MM.1S (cell line): ENCODE measurements around the gene ZIC4.

ENCODE experiments used
- DNase-seq: peaks from one replicate; pipeline ENCODE4 v3.0.0-alpha.2; 2015
- H2AFZ ChIP-seq: fragments of 300-600 bp; sonication (generic); 2 replicates; pipeline ENCODE4 v1.6.0; 2016; ENCODE audit warnings: antibody characterized with exemption, low read length
- H3F3A ChIP-seq: fragments of 300-600 bp; sonication (generic); 2 replicates; pipeline ENCODE4 v1.6.1; 2016; ENCODE audit warnings: mild to moderate bottlenecking, antibody characterized with exemption, low read length, moderate library complexity, mixed read lengths; ENCODE audit not compliant: insufficient read depth
- H3K27ac ChIP-seq: fragments of 300-600 bp; sonication (generic); 2 replicates; pipeline ENCODE4 v1.5.1; 2016; ENCODE audit warnings: mild to moderate bottlenecking, low read length
- H3K27me3 ChIP-seq: fragments of 300-600 bp; sonication (generic); replicated peaks from 2 replicates; pipeline ENCODE4 v1.6.0; 2016; ENCODE audit warnings: low read length; ENCODE audit not compliant: insufficient read depth
- H3K36me3 ChIP-seq: fragments of 300-600 bp; sonication (generic); replicated peaks from 2 replicates; pipeline ENCODE4 v1.6.1; 2016; ENCODE audit warnings: mild to moderate bottlenecking, low read length, mixed read lengths; ENCODE audit not compliant: insufficient read depth
- H3K4me1 ChIP-seq: fragments of 300-600 bp; sonication (generic); 2 replicates; pipeline ENCODE4 v1.6.1; 2016; ENCODE audit warnings: low read length, mixed read lengths
- H3K4me2 ChIP-seq: fragments of 300-600 bp; sonication (generic); 2 replicates; pipeline ENCODE4 v1.6.0; 2016; ENCODE audit warnings: low read depth, low read length
- H3K4me3 ChIP-seq: fragments of 300-600 bp; sonication (generic); 2 replicates; pipeline ENCODE4 v1.5.1; 2016; ENCODE audit warnings: low read length, mixed read lengths
- H3K79me2 ChIP-seq: fragments of 300-600 bp; sonication (generic); 2 replicates; pipeline ENCODE4 v1.6.1; 2016; ENCODE audit warnings: mixed run types, low read length, mixed read lengths
- H3K9ac ChIP-seq: fragments of 300-600 bp; sonication (generic); 2 replicates; pipeline ENCODE4 v1.6.1; 2016; ENCODE audit warnings: low read length, mixed read lengths
- H3K9me2 ChIP-seq: fragments of 300-600 bp; sonication (generic); replicated peaks from 2 replicates; pipeline ENCODE4 v1.6.1; 2016; ENCODE audit warnings: mild to moderate bottlenecking, low read length, mixed read lengths; ENCODE audit not compliant: insufficient read depth
- H3K9me3 ChIP-seq: fragments of 300-600 bp; sonication (generic); replicated peaks from 2 replicates; pipeline ENCODE4 v1.6.1; 2016; ENCODE audit warnings: mild to moderate bottlenecking, low read length, mixed read lengths; ENCODE audit not compliant: insufficient read depth
- H4K20me1 ChIP-seq: fragments of 300-600 bp; sonication (generic); 2 replicates; pipeline ENCODE4 v1.6.1; 2016; ENCODE audit warnings: mild to moderate bottlenecking, low read length, moderate library complexity, mixed read lengths; ENCODE audit not compliant: insufficient read depth
- CTCF ChIP-seq: fragments of 300-600 bp; sonication (generic); IDR thresholded peaks from 2 replicates; pipeline ENCODE4 v1.5.1; 2016; ENCODE audit warnings: antibody characterized with exemption, low read length, mixed read lengths
- EZH2 ChIP-seq: fragments of 300-600 bp; sonication (generic); optimal IDR thresholded peaks from 2 replicates; pipeline ENCODE3; 2017; ENCODE audit warnings: low read depth, mild to moderate bottlenecking, antibody characterized with exemption, low read length, mixed read lengths
- EZH2phosphoT487 ChIP-seq: fragments of 300-600 bp; sonication (generic); IDR thresholded peaks from 2 replicates; pipeline ENCODE4 v1.6.1; 2018; ENCODE audit warnings: antibody characterized with exemption, low read length

ZIC4 gene

GRCh38 chr3:147422196-147422595, 15.9 kb upstream of the ZIC4 start:
- Histone ChIP-seq H2AFZ (no peak overlapping the region), H3F3A (no peaks in the 10 kb centered on the region), H3K4me3 (no peak overlapping the region), H3K27me3 (no peaks in the 10 kb centered on the region), H3K9me2 (no peaks in the 10 kb centered on the region), H3K9me3 (no peaks in the 10 kb centered on the region), H3K9ac (no peak overlapping the region), H3K36me3 (no peaks in the 10 kb centered on the region), H4K20me1 (no peaks in the 10 kb centered on the region), H3K4me1 (peaks cover 9% of the 10 kb centered on the region; the same call in 1 of the 2 replicates), H3K27ac (no peak overlapping the region), H3K79me2 (no peaks in the 10 kb centered on the region), H3K4me2 (no peak overlapping the region)
- TF ChIP-seq CTCF, result no peak
- TF ChIP-seq EZH2phosphoT487, result no peak
- no peak for TF ChIP-seq EZH2
- DNase-seq, result no peak

GRCh38 chr3:147421184-147421912, 15.0 kb upstream of the ZIC4 start:
- H2AFZ ChIP-seq, result no peak overlapping the region
- no peaks in the 10 kb centered on the region for H3K27me3 ChIP-seq
- no peak for DNase-seq
- TF ChIP-seq EZH2phosphoT487 (no peak), CTCF (no peak), EZH2 (no peak)
- no peaks in the 10 kb centered on the region for H3K79me2 ChIP-seq
- H3K4me2 ChIP-seq, result no peak overlapping the region
- H3K9me3 ChIP-seq, result no peaks in the 10 kb centered on the region
- no peaks in the 10 kb centered on the region for H3K9me2 ChIP-seq
- no peaks in the 10 kb centered on the region for H4K20me1 ChIP-seq
- no peaks in the 10 kb centered on the region for H3F3A ChIP-seq
- no peak overlapping the region for H3K27ac ChIP-seq
- no peak overlapping the region for H3K4me3 ChIP-seq
- H3K4me1 ChIP-seq, result peaks cover 9% of the 10 kb centered on the region; the same call in 1 of the 2 replicates
- H3K9ac ChIP-seq, result no peak overlapping the region
- H3K36me3 ChIP-seq, result no peaks in the 10 kb centered on the region

GRCh38 chr3:147420353-147421183, 14.2 kb upstream of the ZIC4 start:
- peaks cover 9% of the 10 kb centered on the region; the same call in 1 of the 2 replicates for H3K4me1 ChIP-seq
- no peak overlapping the region for H3K4me3 ChIP-seq
- no peak overlapping the region for H3K27ac ChIP-seq
- DNase-seq, result no peak
- TF ChIP-seq CTCF (no peak), EZH2 (no peak), EZH2phosphoT487 (no peak)
- no peak overlapping the region for H2AFZ ChIP-seq
- no peaks in the 10 kb centered on the region for H3K79me2 ChIP-seq
- H3K36me3 ChIP-seq, result no peaks in the 10 kb centered on the region
- no peak overlapping the region for H3K4me2 ChIP-seq
- no peaks in the 10 kb centered on the region for H3K9me2 ChIP-seq
- no peaks in the 10 kb centered on the region for H3K9me3 ChIP-seq
- no peaks in the 10 kb centered on the region for H4K20me1 ChIP-seq
- no peak overlapping the region for H3K9ac ChIP-seq
- no peaks in the 10 kb centered on the region for H3K27me3 ChIP-seq
- no peaks in the 10 kb centered on the region for H3F3A ChIP-seq
